ENCODE data around the gene XKR8.
A peak's percentile ranks its signal among the peaks of the same experiment; 100 is the strongest.

The XKR8 gene, protein sequence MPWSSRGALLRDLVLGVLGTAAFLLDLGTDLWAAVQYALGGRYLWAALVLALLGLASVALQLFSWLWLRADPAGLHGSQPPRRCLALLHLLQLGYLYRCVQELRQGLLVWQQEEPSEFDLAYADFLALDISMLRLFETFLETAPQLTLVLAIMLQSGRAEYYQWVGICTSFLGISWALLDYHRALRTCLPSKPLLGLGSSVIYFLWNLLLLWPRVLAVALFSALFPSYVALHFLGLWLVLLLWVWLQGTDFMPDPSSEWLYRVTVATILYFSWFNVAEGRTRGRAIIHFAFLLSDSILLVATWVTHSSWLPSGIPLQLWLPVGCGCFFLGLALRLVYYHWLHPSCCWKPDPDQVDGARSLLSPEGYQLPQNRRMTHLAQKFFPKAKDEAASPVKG

DNA sequence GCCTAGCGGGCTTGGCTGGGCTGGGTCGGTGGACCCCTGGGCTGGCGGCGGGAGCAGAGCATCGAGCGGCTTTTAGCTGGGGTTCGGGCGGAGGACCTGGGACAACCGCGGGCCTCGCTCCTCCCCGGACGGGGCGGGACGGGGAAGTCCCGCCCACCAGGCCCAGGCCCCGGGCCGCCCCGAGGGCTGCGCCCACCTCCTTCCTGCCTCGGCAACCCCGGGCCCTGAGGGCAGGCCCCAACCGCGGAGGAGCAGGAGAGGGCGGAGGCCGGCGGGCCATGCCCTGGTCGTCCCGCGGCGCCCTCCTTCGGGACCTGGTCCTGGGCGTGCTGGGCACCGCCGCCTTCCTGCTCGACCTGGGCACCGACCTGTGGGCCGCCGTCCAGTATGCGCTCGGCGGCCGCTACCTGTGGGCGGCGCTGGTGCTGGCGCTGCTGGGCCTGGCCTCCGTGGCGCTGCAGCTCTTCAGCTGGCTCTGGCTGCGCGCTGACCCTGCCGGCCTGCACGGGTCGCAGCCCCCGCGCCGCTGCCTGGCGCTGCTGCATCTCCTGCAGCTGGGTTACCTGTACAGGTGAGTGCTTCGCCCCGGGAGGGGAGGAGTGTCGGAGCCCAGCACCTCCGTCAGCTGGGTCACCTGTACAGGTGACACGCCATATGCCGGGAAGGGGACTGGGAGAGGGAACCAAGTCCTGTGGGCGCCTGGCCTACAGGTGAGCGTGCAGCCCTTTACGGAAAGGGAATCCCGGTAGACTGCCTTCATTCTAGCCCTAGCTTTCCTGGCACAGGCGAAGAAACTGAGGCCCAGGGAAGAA is at the start of gene XKR8:
Gene XKR8 (plus strand): TSS at position 182 of the 812 bp plus-strand sequence. CDS start 97 bp downstream, at position 279.
- DNase-seq, result peak; percentile 89

DNA sequence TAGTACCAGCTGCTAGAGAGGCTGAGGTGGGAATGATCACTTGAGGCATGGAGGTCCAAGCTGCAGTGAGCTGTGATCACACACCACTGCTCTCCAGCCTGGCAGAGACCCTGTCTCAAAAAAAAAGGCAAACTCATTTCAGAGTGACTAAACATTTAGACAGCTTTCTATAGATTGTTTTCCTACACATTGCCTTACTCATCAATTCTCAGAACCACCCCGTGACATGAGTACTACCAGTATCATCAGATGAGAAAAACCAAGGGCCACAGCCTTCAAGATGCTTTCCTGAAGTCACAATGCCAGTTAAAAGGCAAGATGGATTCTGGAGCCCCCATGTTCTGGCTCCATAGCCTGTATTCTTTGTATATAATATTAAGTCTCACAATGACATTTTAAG is 47.3 kb upstream of the XKR8 start:
- DNase-seq, result no peak

DNA sequence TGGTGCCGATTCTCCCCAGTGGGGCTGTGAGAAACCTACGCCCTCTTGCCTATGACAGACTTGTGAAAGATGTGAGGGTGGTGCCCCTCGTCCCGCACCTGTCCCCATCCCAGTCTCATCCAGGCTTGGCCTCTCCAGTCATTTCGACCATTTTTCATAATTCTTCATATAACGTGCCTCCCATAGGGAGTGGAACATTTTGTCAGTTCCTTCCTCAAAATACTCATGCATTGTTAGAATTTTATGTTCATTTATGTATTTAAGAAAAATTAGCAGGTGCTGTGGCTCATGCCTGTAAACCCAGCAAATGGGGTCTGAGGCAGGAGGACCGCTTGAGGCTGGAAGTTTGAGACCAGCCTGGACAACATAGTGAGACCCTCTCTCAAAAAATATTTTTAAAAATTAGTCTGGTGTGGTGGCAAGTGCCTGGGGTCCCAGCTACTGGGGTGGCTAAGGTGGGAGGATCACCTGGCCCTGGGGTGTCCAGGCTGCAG is 44.6 kb upstream of the XKR8 start:
- DNase-seq, result no peak

DNA sequence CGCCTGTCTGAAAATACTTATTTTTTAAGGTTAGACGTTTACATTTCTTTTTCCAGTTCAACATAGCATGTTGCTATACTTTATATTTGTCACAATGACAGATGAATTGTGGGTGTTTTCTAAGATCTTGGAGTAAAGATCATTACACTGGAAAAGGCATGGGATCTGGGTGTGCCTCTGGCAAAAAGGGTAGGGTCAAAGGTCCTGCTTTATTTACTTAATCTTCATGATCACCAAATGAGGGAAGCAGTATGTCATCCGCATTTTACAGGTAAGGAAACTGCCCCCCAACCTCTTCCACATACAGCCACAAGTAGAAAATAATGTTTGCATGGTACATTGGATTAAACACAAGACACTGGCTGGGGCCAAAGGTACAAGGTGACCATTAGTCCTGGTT is 37.5 kb upstream of the XKR8 start:
- DNase-seq, result no peak

DNA sequence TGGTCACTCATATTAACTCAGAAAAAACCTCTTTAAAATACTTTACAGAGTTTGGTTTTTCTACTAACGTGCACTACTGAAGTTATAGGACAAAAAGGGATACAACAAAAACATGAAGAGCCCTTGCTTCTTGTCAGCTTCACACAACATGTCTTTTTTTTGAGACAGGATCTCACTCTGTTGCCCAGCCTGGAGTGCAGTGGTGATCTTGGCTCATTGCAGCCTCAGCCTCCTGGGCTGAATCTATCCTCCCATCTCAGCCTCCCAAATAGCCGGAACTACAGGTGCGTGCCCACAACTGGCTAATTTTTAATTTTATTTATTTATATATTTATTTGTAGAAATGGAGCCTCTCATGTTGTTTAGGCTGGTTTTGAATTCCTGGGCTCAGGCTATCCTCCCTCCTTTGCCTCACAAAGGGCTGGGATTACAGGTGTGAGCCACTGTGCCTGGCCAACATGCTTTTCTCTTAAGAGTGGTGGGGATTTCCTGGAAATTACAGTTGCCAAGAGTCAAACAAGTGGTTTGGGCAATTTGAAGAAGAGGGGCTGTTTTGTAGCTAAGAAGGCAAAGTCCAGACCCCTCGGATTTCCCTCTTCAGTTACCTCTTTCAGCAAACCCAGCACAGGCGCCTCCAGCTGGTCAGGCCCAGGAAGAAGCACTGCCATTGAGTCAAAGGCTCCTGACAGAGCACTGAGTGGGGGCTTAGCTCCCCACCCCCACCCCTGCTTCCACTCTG is 31.4 kb upstream of the XKR8 start:
- DNase-seq, result no peak

DNA sequence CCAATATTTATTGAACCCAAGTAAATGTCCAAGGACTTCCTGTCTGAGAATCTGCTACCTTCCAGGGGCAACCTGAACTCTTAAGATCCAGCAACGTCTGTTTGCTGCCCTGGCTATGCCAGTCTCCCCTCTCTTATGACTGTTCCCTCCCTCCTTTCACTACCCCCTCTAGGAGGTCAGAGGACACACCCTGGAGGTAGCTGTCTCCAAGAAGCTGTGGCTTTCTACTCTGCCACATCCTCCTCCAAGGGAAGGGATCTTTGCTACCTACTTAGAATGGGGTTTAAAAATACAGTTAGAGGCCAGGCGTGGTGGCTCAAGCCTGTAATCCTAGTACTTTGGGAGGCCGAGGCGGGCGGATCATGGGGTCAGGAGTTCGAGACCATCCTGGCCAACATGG is 28.6 kb upstream of the XKR8 start:
- DNase-seq, result no peak

DNA sequence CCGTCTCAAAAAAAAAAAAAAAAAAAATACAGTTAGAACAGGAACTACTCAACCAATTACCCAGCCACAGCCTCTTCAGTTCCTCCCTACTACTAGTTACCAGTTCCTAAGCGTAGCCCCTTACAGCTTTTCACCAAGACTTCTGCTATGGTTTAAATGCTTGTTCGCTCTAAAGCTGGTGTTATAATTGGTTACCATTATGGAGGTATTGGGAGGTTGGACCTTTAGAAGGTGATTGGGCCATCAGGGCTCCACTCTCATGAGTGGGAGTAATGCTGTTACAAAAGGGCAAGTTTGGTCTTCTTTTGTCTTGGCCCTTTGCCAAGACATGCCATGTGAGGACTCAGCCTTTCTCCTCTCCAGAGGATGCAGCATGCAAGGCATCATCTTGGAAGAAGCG is 28.0 kb upstream of the XKR8 start:
- DNase-seq, result no peak

DNA sequence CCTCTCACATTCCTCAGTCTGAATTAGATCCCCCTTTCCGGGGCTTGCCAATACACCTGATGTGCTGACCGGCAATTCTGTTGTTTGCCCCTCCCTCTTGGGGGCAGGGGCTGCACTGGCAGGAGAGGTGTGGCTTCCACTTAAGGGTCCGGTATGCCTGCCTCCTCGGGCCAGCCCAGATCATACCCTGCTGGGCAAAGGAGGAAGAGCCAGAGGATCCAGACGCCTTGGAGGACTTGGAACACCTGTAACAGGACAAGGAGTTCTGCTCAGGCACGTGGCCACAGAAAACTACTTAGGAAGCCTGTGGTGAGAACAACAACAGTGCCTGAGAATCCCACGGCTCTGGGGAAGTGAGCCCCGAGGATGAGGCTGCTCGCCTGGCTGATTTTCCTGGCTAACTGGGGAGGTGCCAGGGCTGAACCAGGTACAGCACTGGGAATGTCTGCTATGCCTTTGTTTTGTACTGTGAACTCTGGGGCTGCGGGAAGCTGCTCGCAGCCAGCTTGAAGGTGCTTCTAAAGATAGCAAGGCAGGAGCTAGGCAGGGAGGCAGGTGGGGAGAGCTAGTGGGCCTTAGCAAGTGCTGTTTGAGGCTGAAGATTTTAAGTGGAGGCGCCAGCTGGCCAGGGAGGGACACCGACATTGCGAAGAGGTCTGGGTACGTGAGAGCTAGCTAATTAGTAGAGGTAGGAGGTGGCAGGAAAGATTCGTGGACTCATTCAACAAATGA is 24.8 kb upstream of the XKR8 start, which contains the start of gene SMPDL3B:
Gene SMPDL3B (plus strand): TSS at position 183 of the 732 bp plus-strand sequence. CDS start 184 bp downstream, at position 367.
- no peak for DNase-seq

DNA sequence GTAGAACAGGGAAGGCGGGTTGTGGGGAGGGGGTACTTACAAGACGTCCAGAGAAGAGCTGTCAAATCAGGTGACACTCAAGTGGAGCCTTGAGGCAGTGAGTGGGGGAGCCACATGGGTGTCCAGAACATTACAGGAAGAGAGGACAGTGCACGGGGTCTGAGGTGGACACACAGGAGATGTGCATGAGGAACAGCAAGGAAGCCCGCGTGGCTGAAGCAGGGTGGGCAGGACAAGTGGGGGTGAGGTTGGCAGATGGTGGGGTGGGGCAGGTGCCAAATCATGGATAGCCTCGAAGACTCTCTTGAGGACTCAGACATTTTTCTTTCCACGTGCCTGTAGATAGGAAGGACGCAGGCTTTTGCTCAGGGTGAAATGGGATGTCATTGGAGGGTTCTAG is 24.1 kb upstream of the XKR8 start:
- no peak for DNase-seq

DNA sequence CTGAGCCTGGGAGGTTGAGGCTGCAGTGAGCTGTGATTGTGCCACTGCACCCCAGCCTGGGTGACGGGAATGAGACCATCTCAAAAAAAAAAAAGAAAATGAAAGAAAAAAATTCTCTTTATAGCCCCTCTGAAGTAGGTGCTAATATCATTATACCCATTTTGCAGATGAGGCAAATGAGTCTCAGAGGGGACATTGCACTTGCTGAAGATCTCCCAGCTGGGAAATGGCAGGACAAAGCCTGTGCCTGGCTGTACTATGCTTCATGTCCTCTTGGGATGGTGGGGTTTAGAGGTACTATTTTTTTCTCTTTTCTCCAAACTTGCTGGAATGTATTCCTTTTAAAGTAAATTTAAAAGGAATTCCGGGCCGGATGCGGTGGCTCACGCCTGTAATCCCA is 23.4 kb upstream of the XKR8 start:
- no peak for DNase-seq

DNA sequence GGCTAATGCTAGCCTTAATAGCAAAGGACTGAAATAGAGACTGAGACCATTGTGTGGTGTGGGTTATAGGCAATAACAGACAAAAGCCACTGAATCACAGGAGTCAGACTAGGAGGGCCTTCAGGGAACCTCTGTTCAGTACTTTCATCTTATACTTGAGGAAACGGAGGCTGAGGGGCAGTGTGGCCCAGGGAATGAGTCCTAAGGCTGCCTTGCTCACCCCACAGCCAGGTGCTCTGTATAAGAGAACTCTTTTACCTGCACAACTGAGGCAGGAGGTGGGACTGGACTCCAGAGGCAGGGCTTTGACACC is 22.3 kb upstream of the XKR8 start:
- DNase-seq, result no peak

DNA sequence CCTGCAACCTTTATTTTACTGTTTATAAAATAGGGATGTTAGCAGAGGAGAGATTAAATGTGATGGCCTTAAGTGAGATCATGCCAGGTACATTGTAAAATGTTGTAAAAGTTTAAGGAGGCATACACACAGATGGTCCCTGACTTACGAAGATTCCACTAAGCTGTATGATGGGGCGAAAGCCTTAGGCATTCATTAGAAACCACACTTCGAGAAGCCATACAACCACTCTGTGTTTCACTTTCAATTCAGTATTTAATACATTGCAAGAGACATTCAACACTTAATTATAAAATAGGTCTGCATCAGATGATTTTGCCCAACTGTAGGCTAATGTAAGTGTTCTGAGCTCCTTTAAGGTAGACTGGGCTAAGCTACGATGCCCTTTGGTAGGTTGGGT is 21.3 kb upstream of the XKR8 start:
- no peak for DNase-seq

DNA sequence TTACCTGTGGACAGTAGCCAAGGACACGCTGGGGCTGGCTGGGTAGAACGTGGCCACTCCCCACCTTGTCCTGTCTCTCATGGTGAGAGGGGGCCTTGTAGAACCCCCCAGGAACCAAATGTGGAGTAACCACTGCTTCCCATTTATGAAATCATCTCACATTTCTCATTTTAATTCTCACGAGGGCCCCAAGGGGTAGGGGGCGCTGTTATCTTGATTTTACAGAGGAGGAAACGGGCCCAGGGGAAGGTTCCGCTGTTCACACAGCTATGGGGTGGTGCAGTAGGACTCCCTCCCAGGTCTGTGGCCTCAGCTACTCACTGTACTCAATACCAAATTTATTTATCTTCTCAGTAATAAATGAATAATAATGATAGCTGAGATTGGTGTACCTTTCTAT is 19.5 kb upstream of the XKR8 start:
- no peak for DNase-seq

DNA sequence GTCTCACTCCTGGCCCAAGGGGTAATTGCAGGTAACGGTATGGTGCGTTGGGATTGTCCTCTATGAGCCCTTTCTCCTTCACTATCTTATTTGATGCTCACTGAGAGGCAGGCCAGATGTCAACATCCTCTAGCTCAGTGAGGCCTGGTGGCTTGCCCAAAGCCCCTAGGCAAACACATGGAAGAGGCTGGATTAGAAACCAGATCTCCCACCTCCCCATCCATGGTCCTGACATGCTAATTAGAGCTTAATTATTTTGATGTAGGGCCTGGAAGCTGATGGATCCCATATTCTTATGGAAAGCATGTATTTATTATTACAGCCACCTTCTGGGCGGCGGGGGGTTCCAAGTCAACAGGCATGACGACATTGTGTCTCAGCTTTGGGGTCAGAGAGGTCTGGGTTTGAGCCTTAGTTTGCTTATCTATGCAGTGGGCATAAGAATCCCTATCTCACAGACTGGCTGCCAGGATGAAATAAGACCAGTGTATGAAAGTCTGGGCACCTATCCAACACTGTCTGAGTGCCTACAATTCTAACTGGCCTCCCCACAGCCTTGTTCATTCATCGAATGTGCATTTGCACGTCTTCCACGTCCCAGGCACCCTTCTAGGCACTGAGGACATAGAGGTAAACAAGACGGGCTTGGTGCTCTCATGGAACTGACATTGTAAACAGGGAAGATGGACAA is 18.8 kb upstream of the XKR8 start:
- DNase-seq, result no peak

DNA sequence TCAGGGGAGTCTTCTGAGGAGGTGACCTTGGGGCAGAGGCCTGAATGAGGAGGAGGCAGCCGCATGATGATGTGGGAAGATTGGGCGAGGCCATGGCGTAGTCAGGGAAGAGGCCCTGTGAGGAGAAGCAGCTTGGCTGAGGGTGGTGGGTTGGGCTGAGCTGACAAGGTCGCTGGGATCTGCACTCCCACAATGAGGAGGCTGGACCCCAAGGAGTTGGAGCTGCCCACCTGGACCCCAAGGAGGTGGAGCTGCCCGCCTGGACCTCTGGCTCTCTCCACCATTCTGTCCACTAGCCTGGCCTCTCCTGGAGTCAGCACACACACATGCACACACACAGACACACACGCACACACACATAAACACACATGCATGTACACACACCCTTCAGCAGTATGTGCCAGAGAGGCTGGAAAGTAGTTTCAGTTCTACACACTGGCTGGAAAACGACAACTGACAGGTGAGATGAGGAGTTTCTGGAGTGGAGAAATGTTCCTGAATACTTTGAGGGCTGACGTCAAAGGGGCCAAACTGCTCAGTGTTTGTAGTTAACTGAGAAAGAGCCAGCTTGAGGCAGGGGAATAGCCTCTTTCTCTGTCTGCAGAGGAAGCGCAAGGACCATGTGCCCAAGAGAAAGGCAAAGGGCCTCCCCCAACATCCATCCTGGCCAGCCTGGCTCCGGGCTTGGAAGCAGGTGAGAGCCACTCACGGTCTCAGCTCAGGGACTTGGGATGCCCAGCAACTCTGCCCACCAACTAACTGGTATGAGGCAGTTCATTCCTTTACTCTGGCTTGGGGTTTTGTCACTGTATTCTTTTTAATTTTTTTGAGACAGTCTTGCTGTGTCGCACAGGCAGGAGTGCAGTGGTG is 17.9 kb upstream of the XKR8 start:
- no peak for DNase-seq

DNA sequence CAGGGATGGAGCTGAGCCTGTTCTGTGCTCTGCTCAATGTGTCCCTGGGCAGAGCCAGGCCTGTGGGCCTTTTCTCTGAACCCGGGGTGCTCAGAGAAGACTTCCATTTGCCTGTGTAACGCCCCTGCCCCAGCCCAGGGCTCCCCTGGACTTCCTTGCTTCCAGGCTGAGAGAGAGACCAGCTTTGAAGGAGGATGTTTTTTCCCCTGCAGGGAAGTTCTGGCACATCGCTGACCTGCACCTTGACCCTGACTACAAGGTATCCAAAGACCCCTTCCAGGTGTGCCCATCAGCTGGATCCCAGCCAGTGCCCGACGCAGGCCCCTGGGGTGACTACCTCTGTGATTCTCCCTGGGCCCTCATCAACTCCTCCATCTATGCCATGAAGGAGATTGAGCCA is 14.8 kb upstream of the XKR8 start:
- DNase-seq, result no peak

DNA sequence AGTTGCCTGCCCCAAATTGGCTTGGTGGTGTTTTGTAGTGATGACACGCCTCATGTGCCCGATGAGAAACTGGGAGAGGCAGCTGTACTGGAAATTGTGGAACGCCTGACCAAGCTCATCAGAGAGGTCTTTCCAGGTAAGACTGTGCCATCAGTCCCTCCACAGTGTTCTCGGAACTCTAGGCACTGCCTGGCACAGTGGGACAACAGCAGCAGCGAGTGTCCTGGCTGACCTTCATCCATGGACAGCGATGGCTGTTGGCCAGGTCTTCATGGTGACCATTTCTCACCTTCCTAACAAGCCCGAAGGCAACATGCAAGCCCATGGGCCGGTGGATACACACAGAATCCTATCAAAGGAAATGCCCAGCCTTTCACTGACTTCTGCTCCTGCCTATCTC is 10.7 kb upstream of the XKR8 start:
- DNase-seq, result no peak

DNA sequence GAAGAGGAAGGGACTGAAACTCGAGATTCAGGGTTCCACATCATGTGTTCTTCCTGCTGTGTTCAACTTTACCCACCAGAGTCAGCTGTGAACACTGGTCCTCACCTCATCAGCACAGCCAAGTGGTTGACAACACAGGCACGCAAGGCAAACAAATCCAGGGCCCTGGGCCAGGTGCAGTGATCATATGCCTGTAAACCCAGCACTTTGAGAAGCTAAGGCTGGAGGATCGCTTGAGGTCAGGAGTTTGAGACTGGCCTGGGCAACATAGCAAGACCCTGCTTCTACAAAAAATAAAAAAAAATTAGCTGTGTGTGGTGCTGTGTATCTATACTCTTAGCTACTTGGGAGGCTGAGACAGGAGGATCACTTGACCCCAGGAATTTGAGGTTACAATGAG is 8.4 kb upstream of the XKR8 start:
- no peak for DNase-seq

DNA sequence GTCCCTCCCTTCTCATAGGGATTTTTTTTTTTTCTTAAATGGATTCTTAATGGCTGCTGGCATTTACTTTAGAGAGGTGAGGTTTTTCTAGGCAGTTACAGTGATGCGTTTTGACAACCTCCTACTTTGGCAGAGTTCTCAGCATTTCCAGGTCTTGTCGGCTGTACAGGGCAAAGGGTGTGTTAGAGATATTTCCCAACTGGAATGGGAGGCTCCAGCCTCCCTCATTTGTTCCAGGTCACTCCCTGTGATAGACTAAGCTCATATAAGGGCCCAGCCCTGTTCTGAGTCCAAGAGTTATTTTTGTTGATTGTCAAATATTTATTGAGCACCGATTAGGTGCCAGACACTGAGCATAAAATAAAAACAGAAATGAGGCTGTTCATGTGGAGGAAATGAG is 7.6 kb upstream of the XKR8 start:
- no peak for DNase-seq

DNA sequence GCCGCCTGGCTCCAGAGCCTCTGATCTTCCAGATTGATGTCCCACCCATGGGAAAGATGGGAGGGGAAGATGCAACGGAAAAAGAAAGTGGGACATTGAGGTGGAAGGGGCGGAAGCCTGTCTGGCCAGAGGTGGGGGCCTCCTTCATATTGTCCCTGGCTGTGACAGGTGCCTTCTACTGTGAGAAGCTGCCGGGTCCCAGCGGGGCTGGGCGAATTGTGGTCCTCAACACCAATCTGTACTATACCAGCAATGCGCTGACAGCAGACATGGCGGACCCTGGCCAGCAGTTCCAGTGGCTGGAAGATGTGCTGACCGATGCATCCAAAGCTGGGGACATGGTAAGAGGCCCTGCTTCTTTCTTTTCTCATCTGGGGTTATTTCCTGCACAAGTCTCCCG is 5.6 kb upstream of the XKR8 start:
- no peak for DNase-seq

DNA sequence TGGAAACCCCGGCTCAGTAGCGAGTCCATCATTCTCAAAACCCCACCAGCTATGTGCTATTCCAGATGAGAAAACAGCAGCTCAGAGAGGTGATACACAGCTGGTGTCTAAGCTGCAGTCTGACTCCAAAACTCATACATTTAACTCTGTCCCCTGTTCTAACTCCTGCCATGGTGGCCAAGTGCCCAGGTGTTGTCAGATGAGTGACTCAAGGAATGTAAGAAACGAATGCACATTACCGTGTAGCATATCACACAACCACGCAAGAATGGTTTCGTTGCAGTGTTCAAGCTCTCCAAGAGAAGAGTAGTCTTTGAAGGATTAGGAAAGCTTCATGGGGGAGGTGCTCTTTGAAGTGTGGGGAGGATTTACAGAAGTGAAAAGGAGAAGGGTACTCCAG is 4.7 kb upstream of the XKR8 start:
- DNase-seq, result no peak

Data from right hindlimb (tissue), 1 donor.